Common myeloid progenitor, CD34-positive (primary cell): ENCODE measurements around the gene LHFPL4.

Source experiments
- CTCF ChIA-PET: fragments of 350-600 bp; sonication (Branson Sonifier 250); formaldehyde crosslinking; loops from one replicate; lab custom pipeline; 2021; ENCODE audit warnings: antibody characterized with exemption; lab: Charles Lee
- POLR2A ChIA-PET: fragments of 350-600 bp; sonication (Branson Sonifier 250); formaldehyde crosslinking; loops from one replicate; lab custom pipeline; 2021; ENCODE audit warnings: antibody characterized with exemption; lab: Charles Lee
- DNase-seq, 3 donors: peaks; one replicate each; pipeline versions ENCODE4 v3.0.0 to v3.0.0-alpha.2; 2013
- H3K27ac ChIP-seq, 2 experiments: 1 replicate in 1 of 2; 2 replicates in 1 of 2; pipeline ENCODE4 v1.7.0; 2013; ENCODE audit warnings: inconsistent platforms in 2 of 2, low read length in 2 of 2, mild to moderate bottlenecking in 2 of 2, low read depth in 1 of 2, moderate library complexity in 1 of 2; ENCODE audit not compliant: severe bottlenecking in 2 of 2, insufficient read depth in 1 of 2, poor library complexity in 1 of 2
- H3K27me3 ChIP-seq, 5 experiments: replicated peaks in 2 of 5; 1 replicate in 3 of 5; 2 replicates in 2 of 5; pipeline versions ENCODE4 v1.6.1 to v1.7.0; 2013; ENCODE audit warnings: low read length in 4 of 5, mild to moderate bottlenecking in 2 of 5, moderate library complexity in 2 of 5, inconsistent platforms in 1 of 5; ENCODE audit not compliant: insufficient read depth in 5 of 5, control insufficient read depth in 4 of 5
- H3K36me3 ChIP-seq, 4 experiments: 1 replicate in 2 of 4; 2 replicates in 2 of 4; pipeline versions ENCODE4 v1.6.1 to v1.7.0; 2013; ENCODE audit warnings: low read length in 3 of 4, control low read depth in 1 of 4, mild to moderate bottlenecking in 1 of 4; ENCODE audit not compliant: control insufficient read depth in 4 of 4, insufficient read depth in 4 of 4
- H3K4me1 ChIP-seq, 4 experiments: 1 replicate in 3 of 4; 2 replicates in 1 of 4; pipeline versions ENCODE4 v1.6.1 to v1.7.1; 2013; ENCODE audit warnings: low read length in 3 of 4, mild to moderate bottlenecking in 3 of 4, control low read depth in 1 of 4, inconsistent platforms in 1 of 4, moderate library complexity in 1 of 4; ENCODE audit not compliant: control insufficient read depth in 4 of 4, insufficient read depth in 4 of 4; ENCODE audit errors: control extremely low read depth in 1 of 4
- H3K4me3 ChIP-seq, 7 experiments: 1 replicate in 4 of 7; 2 replicates in 3 of 7; pipeline versions ENCODE4 v1.5.1 to v1.7.0; 2013; ENCODE audit warnings: mild to moderate bottlenecking in 7 of 7, low read length in 6 of 7, moderate library complexity in 6 of 7, inconsistent platforms in 2 of 7, low read depth in 2 of 7, control low read depth in 1 of 7; ENCODE audit not compliant: insufficient read depth in 4 of 7, control insufficient read depth in 1 of 7; ENCODE audit errors: extremely low read depth in 1 of 7
- H3K9me3 ChIP-seq, 5 experiments: 1 replicate in 4 of 5; 2 replicates in 1 of 5; pipeline versions ENCODE4 v1.6.1 to v1.7.1; 2013; ENCODE audit warnings: low read length in 4 of 5, mild to moderate bottlenecking in 2 of 5, inconsistent platforms in 1 of 5, low read depth in 1 of 5, moderate library complexity in 1 of 5; ENCODE audit not compliant: control insufficient read depth in 4 of 5, insufficient read depth in 2 of 5; ENCODE audit errors: control extremely low read depth in 1 of 5
- WGBS: methylation state at CpG from one replicate; pipeline ENCODE4 v1.1.5; 2013; ENCODE audit not compliant: insufficient coverage; 5-methylcytosine and 5-hydroxymethylcytosine counted together

The LHFPL4 gene

GRCh38 chr3:9467451-9467850 lies 86.2 kb downstream of the LHFPL4 start:
- H3K27ac ChIP-seq = no peak overlapping the region
- 100% methylated on average over 3 of the region's 3 CpGs for WGBS
- ChIA-PET POLR2A (no interaction called here), CTCF (interaction anchor here (2.1 kb wide), 1 partner anchor 9 kb away, joined by 6 read pairs; no protein-coding TSS in a partner anchor)
- H3K36me3 ChIP-seq = peaks cover 37 to 90% (median 82%) of the 10 kb centered on the region in 4 experiments
- H3K27me3 ChIP-seq = no peaks in the 10 kb centered on the region
- H3K4me1 ChIP-seq = no peaks in the 10 kb centered on the region
- H3K4me3 ChIP-seq = no peak overlapping the region
- no peaks in the 10 kb centered on the region for H3K9me3 ChIP-seq
- no peak for DNase-seq

- CTCF ChIA-PET = interaction anchor here (1.3 to 1.8 kb wide), 2 partner anchors 11 to 49 kb away, joined by 4 to 5 read pairs; no protein-coding TSS in a partner anchor
- WGBS = no CpG with 5 or more reads among the region's 1 CpG
- Histone ChIP-seq H3K27me3 (no peaks in the 10 kb centered on the region), H3K9me3 (no peaks in the 10 kb centered on the region), H3K4me1 (no peaks in the 10 kb centered on the region), H3K27ac (no peak overlapping the region), H3K4me3 (no peak overlapping the region), H3K36me3 (peaks cover 14 to 67% (median 43%) of the 10 kb centered on the region in 4 experiments)
- no peak for DNase-seq
- POLR2A ChIA-PET = no interaction called here
Measured at GRCh38 chr3:9455596-9456131, 98.0 kb downstream of the LHFPL4 start.

DNA sequence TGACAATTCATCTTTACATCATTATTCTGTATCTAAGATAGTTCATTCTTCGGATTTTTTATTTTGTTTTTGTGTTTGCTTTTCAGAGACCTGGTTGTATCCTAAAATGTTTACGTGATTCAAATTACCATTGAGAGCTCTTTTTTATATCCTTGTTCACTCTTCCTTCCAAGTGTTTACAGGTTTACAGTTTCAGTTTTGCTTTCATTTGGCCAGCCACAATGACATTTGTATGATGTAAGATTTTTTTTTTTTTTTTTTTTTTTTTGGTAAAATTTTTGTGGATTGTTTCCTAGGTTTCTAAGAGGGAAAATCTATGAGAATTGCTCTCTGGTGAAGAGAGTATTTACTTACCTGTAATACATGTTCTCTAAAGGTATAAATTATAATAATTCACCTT lies 101.2 kb downstream of the LHFPL4 start:
- H3K36me3 ChIP-seq = peaks cover 38 to 76% (median 52%) of the 10 kb centered on the region in 4 experiments
- peak; percentile 14 to 63 (median 58) for DNase-seq

DNA sequence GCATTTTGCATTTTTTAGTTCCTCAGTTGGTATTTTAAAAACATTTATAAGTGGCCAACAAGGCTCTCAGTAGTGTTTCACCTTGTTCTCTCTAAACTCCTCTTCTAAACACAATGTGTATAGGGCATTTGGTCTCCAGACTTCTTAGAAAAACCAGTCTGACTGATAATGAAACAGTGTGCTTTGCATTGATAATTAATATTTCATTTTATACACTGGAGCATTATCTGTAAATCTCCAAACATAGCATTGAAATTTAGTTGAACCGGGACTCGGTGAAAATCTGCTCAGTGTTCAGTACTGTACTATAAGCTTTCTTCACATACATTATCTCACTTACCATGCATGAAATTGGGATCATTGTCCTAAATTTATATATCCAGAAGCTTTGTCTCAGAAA lies 102.6 kb downstream of the LHFPL4 start:
- Histone ChIP-seq H3K27me3 (no peaks in the 10 kb centered on the region), H3K4me1 (no peaks in the 10 kb centered on the region), H3K36me3 (peaks cover 40 to 82% (median 62%) of the 10 kb centered on the region in 4 experiments), H3K27ac (peak overlapping the region in 1 of 2 experiments; percentile 44), H3K9me3 (no peaks in the 10 kb centered on the region), H3K4me3 (no peak overlapping the region)
- POLR2A ChIA-PET = interaction anchor here (1.0 kb wide), 1 partner anchor 12 kb away, joined by 3 read pairs; no protein-coding TSS in a partner anchor
- DNase-seq = no peak
- CTCF ChIA-PET = interaction anchor here (1.1 to 1.5 kb wide), 3 partner anchors 10 to 98 kb away, joined by 3 to 4 read pairs (median 4); no protein-coding TSS in a partner anchor
- WGBS = no CpG with 5 or more reads among the region's 2 CpGs

More for the DNA sequence above, 101.2 kb downstream of the LHFPL4 start:
- peak overlapping the region in 1 of 2 experiments; percentile 21 for H3K27ac ChIP-seq
- H3K4me3 ChIP-seq = no peak overlapping the region
- no peaks in the 10 kb centered on the region for H3K4me1 ChIP-seq
- no CpG with 5 or more reads among the region's 2 CpGs for WGBS
- no peaks in the 10 kb centered on the region for H3K27me3 ChIP-seq
- ChIA-PET POLR2A (interaction anchor here (0.7 kb wide), 2 partner anchors 14 to 340 kb away, joined by 3 to 5 read pairs; no protein-coding TSS in a partner anchor), CTCF (interaction anchor here (0.7 to 1.2 kb wide), 3 partner anchors 10 to 38 kb away, joined by 3 read pairs; no protein-coding TSS in a partner anchor)
- H3K9me3 ChIP-seq = no peaks in the 10 kb centered on the region

DNA sequence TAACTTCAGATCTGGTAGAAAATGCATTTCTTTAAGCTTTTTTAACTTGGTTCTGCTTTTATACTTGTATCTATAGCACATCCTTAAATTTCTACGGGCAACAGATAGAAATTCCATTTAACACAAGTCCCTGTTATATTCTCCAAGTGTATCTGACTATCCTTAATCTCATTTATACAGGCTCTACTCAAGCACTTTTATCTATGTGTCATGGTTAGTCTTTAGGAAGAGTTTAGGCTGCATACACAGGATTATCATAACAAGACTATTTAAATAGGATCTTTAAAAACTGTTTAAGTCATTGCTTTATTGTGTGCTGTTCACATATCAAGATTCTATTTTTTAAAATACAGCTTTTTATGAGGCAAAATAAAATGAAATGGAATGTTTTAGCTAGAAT lies 103.5 kb downstream of the LHFPL4 start:
- H3K36me3 ChIP-seq = peaks cover 40 to 80% (median 62%) of the 10 kb centered on the region in 4 experiments
- CTCF ChIA-PET = interaction anchor here (0.8 to 1.5 kb wide), 3 partner anchors 9 to 15 kb away, joined by 3 to 4 read pairs (median 3); no protein-coding TSS in a partner anchor
- H3K27ac ChIP-seq = peak overlapping the region in 1 of 2 experiments; percentile 44
- POLR2A ChIA-PET = no interaction called here
- no peak for DNase-seq
- no peaks in the 10 kb centered on the region for H3K4me1 ChIP-seq
- WGBS = 80% methylated on average over 1 of the region's 1 CpG
- no peak overlapping the region for H3K4me3 ChIP-seq
- H3K27me3 ChIP-seq = no peaks in the 10 kb centered on the region
- H3K9me3 ChIP-seq = no peaks in the 10 kb centered on the region

- no peaks in the 10 kb centered on the region for H3K27me3 ChIP-seq
- no peak overlapping the region for H3K4me3 ChIP-seq
- WGBS = 100% methylated on average over 1 of the region's 1 CpG
- H3K9me3 ChIP-seq = no peaks in the 10 kb centered on the region
- ChIA-PET POLR2A (no interaction called here), CTCF (interaction anchor here (2.1 kb wide), 1 partner anchor 23 kb away, joined by 4 read pairs; no protein-coding TSS in a partner anchor)
- H3K27ac ChIP-seq = no peak overlapping the region
- no peaks in the 10 kb centered on the region for H3K4me1 ChIP-seq
- H3K36me3 ChIP-seq = peaks cover 37 to 88% (median 63%) of the 10 kb centered on the region in 4 experiments
- no peak for DNase-seq
Measured at GRCh38 chr3:9448643-9449042, 105.0 kb downstream of the LHFPL4 start.
